HG03060 (cell line): ENCODE results near the gene CXXC5.
A peak's percentile ranks its signal among the peaks of the same experiment; 100 is the strongest.
"Not testable (repeated sequence)": the region's sequence is repeated elsewhere in the genome, so short reads cannot be mapped to it uniquely, and the experiment has no call there.

Experiments
- ATAC-seq: cut with Tn5 transposase; IDR thresholded peaks from one replicate; pipeline ENCODE4 v1.9.1; 2021; ENCODE audit warnings: low read depth, moderate number of reproducible peaks; ENCODE audit not compliant: unreplicated experiment

The CXXC5 gene

GRCh38 chr5:139648205-139649081 lies at the start of gene CXXC5:
TSS of gene CXXC5 (plus strand) at chr5:139648349. CDS start at chr5:139680524, 32,175 bp downstream.
- ATAC-seq: no peak

GRCh38 chr5:139598601-139598965 lies 49.6 kb upstream of the CXXC5 start:
- not testable (repeated sequence) for ATAC-seq

- ATAC-seq: no peak
These were observed 47.7 kb upstream of the CXXC5 start for GRCh38 chr5:139600336-139600949.

- no peak for ATAC-seq
These were observed 46.7 kb upstream of the CXXC5 start for GRCh38 chr5:139601429-139601828.

- ATAC-seq: not testable (repeated sequence)
These were observed 46.2 kb upstream of the CXXC5 start for GRCh38 chr5:139601948-139602347.

GRCh38 chr5:139605887-139606286 lies 42.3 kb upstream of the CXXC5 start:
- no peak for ATAC-seq

- no peak for ATAC-seq
These were observed 36.2 kb upstream of the CXXC5 start for GRCh38 chr5:139611703-139612584.

- no peak for ATAC-seq
These were observed 28.3 kb upstream of the CXXC5 start for GRCh38 chr5:139619861-139620260.

GRCh38 chr5:139625398-139625797 lies 22.8 kb upstream of the CXXC5 start:
- ATAC-seq: not testable (repeated sequence)

- ATAC-seq: no peak
These were observed 17.3 kb upstream of the CXXC5 start for GRCh38 chr5:139630855-139631254.

- no peak for ATAC-seq
These were observed 16.5 kb upstream of the CXXC5 start for GRCh38 chr5:139631520-139632165.

- no peak for ATAC-seq
These were observed 14.7 kb upstream of the CXXC5 start for GRCh38 chr5:139633295-139634027.

GRCh38 chr5:139634028-139634325 lies 14.2 kb upstream of the CXXC5 start:
- ATAC-seq: no peak

- ATAC-seq: no peak
These were observed 13.6 kb upstream of the CXXC5 start for GRCh38 chr5:139634541-139634940.

GRCh38 chr5:139635191-139635590 lies 13.0 kb upstream of the CXXC5 start:
- no peak for ATAC-seq

GRCh38 chr5:139635606-139636206 lies 12.4 kb upstream of the CXXC5 start:
- no peak for ATAC-seq

GRCh38 chr5:139636207-139636792 lies 11.8 kb upstream of the CXXC5 start:
- ATAC-seq: peak; percentile 50

- ATAC-seq: no peak
These were observed 11.2 kb upstream of the CXXC5 start for GRCh38 chr5:139636975-139637408.

GRCh38 chr5:139637438-139638089 lies 10.6 kb upstream of the CXXC5 start:
- no peak for ATAC-seq
